HepG2 (cell line): Measurements from ENCODE around the gene PDE4D. TPM values are rescaled to one million over a fixed set of nuclear protein-coding genes. Genes with fewer than 3 reads are reported as not detected.
A peak's percentile ranks its signal among the peaks of the same experiment; 100 is the strongest.

Experiments used
- ATAC-seq: fragments of 200-7000 bp; cut with Tn5 transposase; 3 replicates; pipeline ENCODE4 v1.9.1; 2020; ENCODE audit warnings: mild to moderate bottlenecking, moderate library complexity
- BruUV-seq: library from RNA; stranded (reverse); fragments of 400-500 nt; replicated peaks from 2 replicates; lab custom pipeline; 2021; lab: Mats Ljungman, UMichigan
- CTCF ChIA-PET: fragments of 300-600 bp; formaldehyde crosslinking; extraction: SDS; loops from one replicate; lab custom pipeline; 2021; ENCODE audit warnings: low total read pairs, inconsistent platforms, low intra/inter-chr PET ratio; lab: Yijun Ruan, JAX
- POLR2A ChIA-PET: fragments of 350-600 bp; sonication (Branson Sonifier 250); formaldehyde crosslinking; loops from one replicate; lab custom pipeline; 2020; ENCODE audit warnings: antibody characterized with exemption, inconsistent platforms; lab: Yijun Ruan, JAX
- DNase-seq: peaks from one replicate; pipeline ENCODE4 v3.0.0-alpha.2; 2015; ENCODE audit warnings: low spot score
- FAIRE-seq: peaks from 3 replicates; lab custom pipeline; 2011; peaks lifted over from hg19 to GRCh38; lab: Jason Lieb, UNC
- H2AFZ ChIP-seq: one replicate; pipeline ENCODE4 v1.6.1; 2011; ENCODE audit warnings: low read length, inconsistent platforms
- H3K27ac ChIP-seq: fragments of 300-600 bp; 3 replicates; pipeline ENCODE4 v1.8.0; 2011; ENCODE audit warnings: mixed run types, mild to moderate bottlenecking, mixed read lengths, low read length, inconsistent platforms; ENCODE audit not compliant: insufficient read depth; ENCODE audit errors: extremely low read length
- H3K27me3 ChIP-seq, 2 experiments: fragments of 200-600 bp in 1 of 2; 2 replicates in 1 of 2; 3 replicates in 1 of 2; pipeline versions ENCODE4 v1.6.0 to v1.8.0; 2011; ENCODE audit warnings: low read length in 2 of 2, mild to moderate bottlenecking in 2 of 2, moderate library complexity in 2 of 2, inconsistent platforms in 1 of 2; ENCODE audit not compliant: insufficient read depth in 2 of 2, control insufficient read depth in 1 of 2
- H3K36me3 ChIP-seq, 2 experiments: fragments of 200-600 bp in 1 of 2; replicated peaks in 1 of 2; 2 replicates in 1 of 2; 3 replicates in 1 of 2; pipeline versions ENCODE4 v1.5.1 to v1.8.0; 2011; ENCODE audit warnings: low read length in 2 of 2, inconsistent platforms in 1 of 2; ENCODE audit not compliant: insufficient read depth in 2 of 2, control insufficient read depth in 1 of 2
- H3K4me1 ChIP-seq: 2 replicates; pipeline ENCODE4 v1.5.1; 2012; ENCODE audit warnings: low read length, inconsistent platforms; ENCODE audit not compliant: insufficient read depth
- H3K4me2 ChIP-seq: 2 replicates; pipeline ENCODE4 v1.6.0; 2011; ENCODE audit warnings: low read depth, low read length, inconsistent platforms
- H3K4me3 ChIP-seq, 3 experiments: fragments of 200-600 bp in 1 of 3; sonication (generic), shearing (Covaris generic) in 1 of 3; replicated peaks in 1 of 3; 2 replicates each; pipeline ENCODE4 v1.5.1; 2011 to 2016; ENCODE audit warnings: low read length in 3 of 3, inconsistent platforms in 2 of 3, low read depth in 2 of 3, mild to moderate bottlenecking in 2 of 3, control low read depth in 1 of 3, mixed read lengths in 1 of 3; ENCODE audit not compliant: insufficient read depth in 1 of 3
- H3K79me2 ChIP-seq: one replicate; pipeline ENCODE4 v1.6.1; 2011; ENCODE audit warnings: low read length, inconsistent platforms; ENCODE audit not compliant: insufficient read depth
- H3K9ac ChIP-seq: 2 replicates; pipeline ENCODE4 v1.6.0; 2011; ENCODE audit warnings: mild to moderate bottlenecking, low read depth, low read length, inconsistent platforms; ENCODE audit not compliant: insufficient read depth
- H3K9me3 ChIP-seq: 2 replicates; pipeline ENCODE4 v1.5.1; 2012; ENCODE audit warnings: mild to moderate bottlenecking, low read length
- H4K20me1 ChIP-seq: 2 replicates; pipeline ENCODE4 v1.6.0; 2011; ENCODE audit warnings: inconsistent platforms, mild to moderate bottlenecking, low read length, moderate library complexity; ENCODE audit not compliant: insufficient read depth
- AHDC1 ChIP-seq: sonication (generic); formaldehyde crosslinking; IDR thresholded peaks from 2 replicates; pipeline ENCODE4 v1.5.1; 2020; ENCODE audit warnings: mild to moderate bottlenecking, missing genetic modification reagents, borderline replicate concordance
- HOXA3 ChIP-seq: sonication (generic); formaldehyde crosslinking; IDR thresholded peaks from 2 replicates; pipeline ENCODE4 v1.5.0; 2020; ENCODE audit warnings: missing genetic modification reagents
- MEF2D ChIP-seq: sonication (generic); formaldehyde crosslinking; IDR thresholded peaks from 2 replicates; pipeline ENCODE4 v1.5.1; 2020; ENCODE audit warnings: mild to moderate bottlenecking, missing genetic modification reagents
- NONO ChIP-seq, 2 experiments: fragments of 450-650 bp in 1 of 2; sonication (generic) in 1 of 2; formaldehyde crosslinking in 1 of 2; IDR thresholded peaks in 1 of 2; conservative IDR thresholded peaks in 1 of 2; 2 replicates each; pipeline versions ENCODE4 v1.6.1 to v1.8.0; 2017 to 2022; ENCODE audit warnings: mild to moderate bottlenecking in 1 of 2, missing genetic modification reagents in 1 of 2, moderate library complexity in 1 of 2
- NR2F6 ChIP-seq, 2 experiments: IDR thresholded peaks; 2 replicates each; pipeline ENCODE4 v1.6.1; 2016; ENCODE audit warnings: antibody characterized with exemption in 1 of 2, mild to moderate bottlenecking in 1 of 2
- PITX1 ChIP-seq: sonication (generic); formaldehyde crosslinking; IDR thresholded peaks from 2 replicates; pipeline ENCODE4 v1.5.1; 2020; ENCODE audit warnings: mild to moderate bottlenecking, missing genetic modification reagents
- RXRA ChIP-seq: sonication (generic); formaldehyde crosslinking; IDR thresholded peaks from 2 replicates; pipeline ENCODE4 v1.5.1; 2020; ENCODE audit warnings: missing genetic modification reagents
- SMARCC2 ChIP-seq: fragments of 450-650 bp; IDR thresholded peaks from 2 replicates; pipeline ENCODE4 v1.6.1; 2017; ENCODE audit warnings: antibody characterized with exemption, mild to moderate bottlenecking
- ZBTB20 ChIP-seq: sonication (generic); formaldehyde crosslinking; IDR thresholded peaks from 2 replicates; pipeline ENCODE4 v1.8.1; 2023; ENCODE audit warnings: missing genetic modification reagents, low read depth, mild to moderate bottlenecking, borderline replicate concordance
- ZNF468 ChIP-seq: sonication (generic); formaldehyde crosslinking; IDR thresholded peaks from 2 replicates; pipeline ENCODE4 v1.8.0; 2022; ENCODE audit warnings: mild to moderate bottlenecking, moderate library complexity, missing genetic modification reagents
- ZNF678 ChIP-seq: sonication (generic); formaldehyde crosslinking; IDR thresholded peaks from 2 replicates; pipeline ENCODE4 v1.4.0; 2020; ENCODE audit warnings: mild to moderate bottlenecking, missing genetic modification reagents
- ZNF713 ChIP-seq: sonication (generic); formaldehyde crosslinking; IDR thresholded peaks from 2 replicates; pipeline ENCODE4 v1.4.0; 2020; ENCODE audit warnings: mild to moderate bottlenecking, missing genetic modification reagents
- WGBS: methylation state at CpG from one replicate; pipeline ENCODE4 v1.1.6; 2017; ENCODE audit warnings: low lambda C conversion rate; 5-methylcytosine and 5-hydroxymethylcytosine counted together
- in situ Hi-C: cut with HindIII; loops from 2 replicates; pipeline ENCODE4 v1.10.0; 2017; ENCODE audit warnings: low pct_unique_long_range_greater_than_20kb; ENCODE audit not compliant: extremely low pct_ligation_motif_present
- intact Hi-C: fragments of 100-400 bp; cut with micrococcal nuclease; formaldehyde crosslinking; loops from one replicate; pipeline ENCODE4 v1.10.0; 2022; ENCODE audit not compliant: unreplicated experiment
- polyA plus RNA-seq, 8 experiments: library from polyadenylated mRNA; depleted of rRNA in 3 of 8; stranded (reverse) in 7 of 8; unstranded in 1 of 8; fragments of >200 nt; fragmentation: Illumina TruSeq in 4 of 8; extraction: Trizol in 4 of 8; gene quantifications; 2 replicates each; pipeline versions ENCODE4 v1.2.1 to v1.2.3, GENCODE V29; 2011 to 2016; ENCODE audit warnings: low read depth in 4 of 8, missing spikeins in 1 of 8, mixed read lengths in 1 of 8; ENCODE audit not compliant: insufficient read depth in 1 of 8
- total RNA-seq, 5 experiments: library from RNA; depleted of rRNA; stranded (reverse); fragments of >200 nt; fragmentation: Illumina TruSeq; extraction: Trizol; gene quantifications; 2 replicates each; pipeline ENCODE4 v1.2.3, GENCODE V29; 2016; ENCODE audit warnings: low read depth in 1 of 5
- TF ChIP-seq, protein P1 (sequence below): sonication (generic); formaldehyde crosslinking; IDR thresholded peaks from 2 replicates; pipeline ENCODE4; 2020; ENCODE audit warnings: missing genetic modification reagents, mild to moderate bottlenecking, borderline replicate concordance

The PDE4D gene
- total and polyA plus RNA-seq, 2 of the 13 experiments (the other 11 are each of a cell fraction or from before 2014, with no cell fraction given): 7.0 to 12.2 TPM

DNA sequence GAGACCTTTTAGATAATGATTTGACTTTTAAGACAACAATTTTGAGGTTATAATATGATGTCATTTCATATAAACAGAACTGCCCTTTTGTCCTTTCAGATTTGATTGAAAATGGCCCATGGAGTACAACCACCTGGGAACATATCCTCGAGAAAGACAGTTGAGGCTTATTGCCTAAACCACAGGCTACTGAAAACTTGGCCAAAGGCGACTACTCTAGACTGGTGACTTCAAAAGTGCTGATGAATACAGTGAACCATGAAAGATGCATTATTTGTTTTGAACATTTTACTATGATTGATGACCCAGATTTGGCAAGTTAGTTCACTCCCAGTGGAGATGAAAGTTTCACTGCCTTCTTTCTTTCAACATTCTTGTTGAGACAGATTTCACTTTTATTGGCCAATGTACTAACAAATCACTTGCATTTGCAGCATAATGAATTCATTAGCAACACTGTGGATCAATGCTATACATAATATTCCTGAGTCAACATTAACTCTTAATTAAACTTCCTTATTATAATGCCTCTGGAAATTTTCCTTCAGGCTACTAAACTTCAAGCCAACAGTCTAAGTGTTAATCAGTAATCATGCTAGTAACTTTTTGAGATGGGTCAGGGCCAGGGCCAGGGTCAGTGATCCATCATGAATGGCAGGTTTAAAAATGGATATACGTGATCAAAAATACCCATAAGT is 830.4 kb downstream of the PDE4D start (continued):
- TF ChIP-seq, protein P1, sequence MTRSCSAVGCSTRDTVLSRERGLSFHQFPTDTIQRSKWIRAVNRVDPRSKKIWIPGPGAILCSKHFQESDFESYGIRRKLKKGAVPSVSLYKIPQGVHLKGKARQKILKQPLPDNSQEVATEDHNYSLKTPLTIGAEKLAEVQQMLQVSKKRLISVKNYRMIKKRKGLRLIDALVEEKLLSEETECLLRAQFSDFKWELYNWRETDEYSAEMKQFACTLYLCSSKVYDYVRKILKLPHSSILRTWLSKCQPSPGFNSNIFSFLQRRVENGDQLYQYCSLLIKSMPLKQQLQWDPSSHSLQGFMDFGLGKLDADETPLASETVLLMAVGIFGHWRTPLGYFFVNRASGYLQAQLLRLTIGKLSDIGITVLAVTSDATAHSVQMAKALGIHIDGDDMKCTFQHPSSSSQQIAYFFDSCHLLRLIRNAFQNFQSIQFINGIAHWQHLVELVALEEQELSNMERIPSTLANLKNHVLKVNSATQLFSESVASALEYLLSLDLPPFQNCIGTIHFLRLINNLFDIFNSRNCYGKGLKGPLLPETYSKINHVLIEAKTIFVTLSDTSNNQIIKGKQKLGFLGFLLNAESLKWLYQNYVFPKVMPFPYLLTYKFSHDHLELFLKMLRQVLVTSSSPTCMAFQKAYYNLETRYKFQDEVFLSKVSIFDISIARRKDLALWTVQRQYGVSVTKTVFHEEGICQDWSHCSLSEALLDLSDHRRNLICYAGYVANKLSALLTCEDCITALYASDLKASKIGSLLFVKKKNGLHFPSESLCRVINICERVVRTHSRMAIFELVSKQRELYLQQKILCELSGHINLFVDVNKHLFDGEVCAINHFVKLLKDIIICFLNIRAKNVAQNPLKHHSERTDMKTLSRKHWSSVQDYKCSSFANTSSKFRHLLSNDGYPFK (CRISPR knock-in tag): no peak
- TF ChIP-seq MEF2D (CRISPR knock-in tag): peak; percentile 99
- no peak for TF ChIP-seq ZNF713 (CRISPR knock-in tag)
- TF ChIP-seq NR2F6 (IDR thresholded peaks at IDR 0.05): peak; percentile 94
- peak; percentile 83 for TF ChIP-seq NR2F6 (CRISPR knock-in tag; IDR thresholded peaks at IDR 0.05)
- no peak for TF ChIP-seq ZNF678 (CRISPR knock-in tag)
- 0 out of 2 replicates have a peak, but pooled peaks have one; percentile 21 for TF ChIP-seq HOXA3
- TF ChIP-seq SMARCC2: no peak
- TF ChIP-seq RXRA: peak; percentile 40; the same call in 1 of the 2 replicates
- TF ChIP-seq ZBTB20 (CRISPR knock-in tag): no peak

- H3K9ac ChIP-seq: no peak overlapping the region
- peaks cover 65% of the 10 kb centered on the region for H3K4me1 ChIP-seq
- no peaks in the 10 kb centered on the region for H3K79me2 ChIP-seq
- H3K4me2 ChIP-seq: no peak overlapping the region
- no peak overlapping the region for H3K4me3 ChIP-seq
- DNase-seq (peak; percentile 73), FAIRE-seq (no peak), ATAC-seq (peak; percentile 89)
- H3K9me3 ChIP-seq: no peaks in the 10 kb centered on the region
- in situ Hi-C loops: no loop called here
- ChIA-PET POLR2A (no interaction called here), CTCF (no interaction called here)
- H3K27ac ChIP-seq: peak overlapping the region; percentile 33
- intact Hi-C loops: no loop called here
- 2% methylated on average over 4 of the region's 5 CpGs for WGBS
- H4K20me1 ChIP-seq: no peaks in the 10 kb centered on the region
- no TSS peak for BruUV-seq
- no peak overlapping the region for H2AFZ ChIP-seq
- no peaks in the 10 kb centered on the region for H3K36me3 ChIP-seq
- no peaks in the 10 kb centered on the region for H3K27me3 ChIP-seq
- TF ChIP-seq ZNF468 (CRISPR knock-in tag): no peak
- TF ChIP-seq PITX1 (CRISPR knock-in tag): 0 out of 2 replicates have a peak, but pooled peaks have one; percentile 28
- no peak for TF ChIP-seq NONO (IDR thresholded peaks at IDR 0.05)
- TF ChIP-seq NONO (CRISPR knock-in tag; conservative IDR thresholded peaks at IDR 0.05): no peak
- TF ChIP-seq AHDC1 (CRISPR knock-in tag): peak; percentile 71; the same call in 1 of the 2 replicates
These were observed 832.1 kb downstream of the PDE4D start for GRCh38 chr5:59061377-59061776.
